22Rv1 (cell line): ENCODE results near the gene SCGB3A2.

Source experiments
- H3K27ac ChIP-seq: fragments of 450-650 bp; 2 replicates; pipeline ENCODE4 v1.5.1; 2017
- CTCF ChIP-seq: fragments of 450-650 bp; IDR thresholded peaks from 2 replicates; pipeline ENCODE4 v1.5.1; 2017; ENCODE audit warnings: mild to moderate bottlenecking
- ZFX ChIP-seq: fragments of 450-650 bp; IDR thresholded peaks from 2 replicates; pipeline ENCODE4 v1.6.1; 2017; ENCODE audit warnings: antibody characterized with exemption, borderline replicate concordance

The SCGB3A2 gene

GRCh38 chr5:147844846-147845245, 33.7 kb upstream of the SCGB3A2 start:
- H3K27ac ChIP-seq, result no peak overlapping the region
- TF ChIP-seq ZFX, result no peak

- no peak overlapping the region for H3K27ac ChIP-seq
- TF ChIP-seq ZFX (no peak), CTCF (no peak)
Measured at GRCh38 chr5:147845618-147846017, 32.9 kb upstream of the SCGB3A2 start.

- peak overlapping the region; percentile 3; the same call in 1 of the 2 replicates for H3K27ac ChIP-seq
- TF ChIP-seq CTCF (no peak), ZFX (no peak)
Measured at GRCh38 chr5:147849226-147849625, 29.3 kb upstream of the SCGB3A2 start.

- no peak for TF ChIP-seq ZFX
- H3K27ac ChIP-seq, result no peak overlapping the region
Measured at GRCh38 chr5:147851578-147851977, 26.9 kb upstream of the SCGB3A2 start.

GRCh38 chr5:147852365-147852764, 26.1 kb upstream of the SCGB3A2 start:
- TF ChIP-seq ZFX (no peak), CTCF (no peak)
- H3K27ac ChIP-seq, result no peak overlapping the region

GRCh38 chr5:147853372-147853987, 25.0 kb upstream of the SCGB3A2 start:
- H3K27ac ChIP-seq, result no peak overlapping the region
- TF ChIP-seq CTCF (no peak), ZFX (no peak)

- TF ChIP-seq CTCF (no peak), ZFX (no peak)
- no peak overlapping the region for H3K27ac ChIP-seq
Measured at GRCh38 chr5:147854331-147854730, 24.2 kb upstream of the SCGB3A2 start.

GRCh38 chr5:147854894-147855773, 23.4 kb upstream of the SCGB3A2 start:
- TF ChIP-seq ZFX (no peak), CTCF (no peak)
- H3K27ac ChIP-seq, result no peak overlapping the region
